COLO668 (cell line): ENCODE data around the gene ST3GAL2.
"Not testable (repeated sequence)": the region's sequence is repeated elsewhere in the genome, so short reads cannot be mapped to it uniquely, and the experiment has no call there.

ENCODE experiments used
- DNase-seq: peaks from one replicate; lab custom pipeline; 2025; ENCODE audit not compliant: unreplicated experiment; lab: John Stamatoyannopoulos, UW

Gene ST3GAL2

DNA sequence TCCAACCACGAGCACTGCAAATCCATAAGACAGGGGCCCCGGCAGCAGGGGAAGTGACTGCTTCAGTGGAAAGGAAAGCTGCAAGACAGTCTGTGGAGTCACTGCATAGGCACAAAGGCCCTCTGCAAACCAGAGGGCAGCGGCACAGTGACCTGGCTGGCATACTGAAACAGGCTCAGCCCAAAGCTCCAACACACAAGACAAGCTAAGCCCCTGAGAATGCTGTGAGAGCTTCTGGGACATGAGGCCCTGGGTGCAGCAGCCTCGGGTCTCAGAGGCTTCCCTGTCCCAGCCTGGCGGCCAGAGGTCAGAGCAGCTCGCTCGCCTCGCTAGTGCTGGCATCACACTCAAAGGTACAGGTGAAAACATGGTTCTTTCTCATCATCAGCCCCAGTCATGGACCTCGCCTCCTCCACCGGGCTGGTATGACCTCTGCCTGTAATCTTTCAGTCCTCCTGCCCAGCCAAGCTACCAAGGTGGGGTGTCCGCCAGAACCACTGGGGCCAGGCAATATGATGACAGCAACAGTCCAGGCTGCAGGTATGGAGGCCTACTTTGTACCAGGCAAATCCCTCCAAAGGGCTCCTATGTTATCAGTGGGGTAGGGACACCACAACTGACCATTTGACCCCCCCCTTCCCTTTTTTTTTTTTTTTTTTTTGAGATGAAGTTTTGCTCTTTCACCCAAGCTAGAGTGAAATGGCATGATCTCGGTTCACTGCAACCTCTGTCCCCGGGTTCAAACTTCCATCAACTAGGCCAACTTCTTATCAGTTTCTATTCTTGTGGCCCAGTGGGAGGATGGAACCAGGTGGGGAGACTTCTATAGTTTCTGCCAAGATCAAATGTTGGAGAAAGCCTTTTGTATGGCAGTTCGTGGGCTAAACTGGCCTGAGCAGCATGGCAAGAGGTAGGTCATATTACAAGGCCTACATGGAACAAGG lies 19.2 kb downstream of the ST3GAL2 start:
- DNase-seq, result no peak

DNA sequence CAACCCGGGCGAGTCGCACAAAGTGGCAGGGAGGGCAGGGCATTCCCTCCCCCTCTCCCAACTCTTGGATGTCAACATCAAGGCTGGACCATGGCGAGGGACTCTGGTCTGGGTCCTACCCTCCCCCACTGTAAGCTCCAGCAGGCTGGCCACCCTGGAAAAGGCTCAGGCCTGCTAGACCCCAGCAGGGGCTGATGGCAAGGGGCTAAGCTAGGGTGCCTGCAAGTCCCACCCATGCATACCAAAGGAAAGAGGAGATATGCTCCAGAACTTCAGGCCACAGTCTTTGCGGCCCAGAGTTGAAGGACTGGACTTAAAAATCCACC lies 19.9 kb downstream of the ST3GAL2 start:
- no peak for DNase-seq

DNA sequence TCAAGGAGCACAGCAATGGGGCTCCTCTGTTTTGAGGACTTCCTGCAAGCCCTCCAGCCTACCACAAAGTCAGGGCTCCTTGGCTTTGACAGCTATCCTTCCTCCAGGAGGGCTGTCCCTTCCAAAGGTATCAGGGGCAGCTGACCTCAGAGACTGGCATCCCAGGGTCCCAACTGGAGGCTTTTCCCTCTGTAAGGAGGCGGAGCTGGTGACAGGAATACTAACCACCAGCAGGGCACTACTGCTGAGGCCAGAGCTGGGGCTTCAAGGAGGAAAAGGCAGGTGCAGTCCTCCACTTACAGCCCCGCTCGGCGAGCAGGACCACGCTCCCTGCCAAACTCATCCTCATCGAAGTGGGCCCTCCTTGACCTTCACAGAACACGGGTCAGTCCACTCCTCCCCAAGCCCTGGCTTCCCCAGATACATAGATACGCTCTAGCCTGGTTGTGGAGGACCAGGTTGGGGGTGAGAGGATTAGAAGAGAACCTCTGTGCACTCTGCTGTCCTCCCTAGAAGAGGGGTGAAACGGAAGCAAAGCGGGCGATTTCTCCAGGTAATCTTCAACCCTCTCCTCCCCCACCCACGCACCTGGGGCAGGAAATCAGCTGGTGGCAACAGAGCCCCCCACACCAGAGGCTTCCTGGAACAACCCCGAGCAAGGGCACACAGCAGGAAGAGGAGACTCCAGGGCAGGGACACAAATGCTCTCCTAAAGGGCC lies 20.5 kb downstream of the ST3GAL2 start:
- DNase-seq, result no peak

DNA sequence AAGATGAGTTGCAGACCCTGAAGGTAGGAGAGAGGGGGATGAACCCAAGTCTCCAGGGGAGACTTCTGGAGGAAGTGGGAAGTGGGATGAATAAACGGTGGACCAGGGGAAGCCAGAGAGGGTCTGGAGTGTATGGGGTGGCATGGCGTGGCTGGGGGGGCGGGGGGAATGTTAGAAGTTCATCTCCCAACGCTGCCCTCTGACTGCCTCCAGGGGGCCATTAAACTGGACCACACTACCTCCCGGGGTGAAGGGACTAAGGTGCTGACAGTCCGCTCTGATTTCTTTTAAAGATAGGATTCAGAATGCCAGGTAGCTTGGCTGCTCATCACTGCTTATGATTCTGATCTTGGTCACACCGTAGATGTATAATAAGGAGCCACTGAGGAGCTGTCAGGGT lies 21.2 kb downstream of the ST3GAL2 start:
- DNase-seq, result no peak

DNA sequence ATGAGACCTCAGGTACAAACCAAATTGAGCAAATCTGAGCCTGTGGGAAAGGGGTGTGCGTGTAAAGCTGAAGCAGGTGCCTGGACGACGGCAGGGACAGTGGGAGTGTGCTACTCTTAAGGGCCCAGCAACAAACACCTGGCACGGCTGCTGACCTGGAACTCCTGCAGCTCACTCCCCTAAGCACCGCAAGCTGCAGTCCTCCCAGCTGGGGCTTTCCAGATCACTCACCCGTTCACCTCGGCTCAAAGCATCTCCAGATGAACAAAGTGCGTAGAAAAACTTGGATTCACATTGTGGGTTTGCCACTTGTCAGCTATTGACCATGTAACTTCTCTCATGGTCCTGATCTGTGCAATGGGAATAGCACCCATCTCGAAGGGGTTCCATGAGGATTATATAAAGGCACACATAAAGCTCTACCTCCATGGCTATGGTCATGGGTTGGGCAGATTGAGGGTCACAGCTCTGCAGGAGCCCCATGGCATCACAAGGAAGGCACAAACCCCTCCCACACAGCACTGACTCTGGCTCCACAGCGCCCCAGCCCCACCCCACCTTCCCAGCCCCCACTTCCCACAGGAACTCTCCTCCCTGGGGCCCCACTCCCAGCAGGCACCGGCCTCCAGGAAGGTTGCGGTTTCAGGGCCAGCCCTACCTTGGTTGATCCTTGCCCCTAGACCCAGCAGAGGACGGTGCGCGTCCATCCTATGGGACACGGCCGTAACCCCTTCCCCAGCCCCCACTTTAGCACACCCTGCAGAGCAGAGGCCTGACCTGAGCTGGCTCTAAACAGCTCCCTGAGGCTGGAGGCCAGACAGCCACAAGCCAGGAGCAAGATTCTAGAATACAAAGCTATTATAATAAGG lies 21.9 kb downstream of the ST3GAL2 start:
- DNase-seq, result peak; percentile 77

DNA sequence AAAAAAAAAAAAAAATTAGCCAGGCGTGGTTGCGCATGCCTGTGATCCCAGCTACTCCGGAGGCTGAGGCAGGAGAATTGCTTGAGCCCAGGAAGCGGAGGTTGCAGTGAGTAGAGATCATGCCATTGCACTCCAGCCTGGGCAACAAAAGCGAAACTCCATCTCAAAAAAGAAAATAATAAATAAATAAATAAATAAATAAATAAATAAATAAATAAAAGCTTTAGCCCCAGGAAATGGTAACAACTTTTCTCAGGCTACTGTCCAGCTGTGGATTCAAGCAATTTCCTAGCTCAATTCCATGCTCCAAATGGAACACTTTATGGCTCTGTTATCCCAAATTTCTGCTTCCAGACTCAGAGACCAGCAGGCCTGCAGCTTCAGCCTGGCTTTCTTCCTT lies 25.3 kb downstream of the ST3GAL2 start:
- DNase-seq, result not testable (repeated sequence)

DNA sequence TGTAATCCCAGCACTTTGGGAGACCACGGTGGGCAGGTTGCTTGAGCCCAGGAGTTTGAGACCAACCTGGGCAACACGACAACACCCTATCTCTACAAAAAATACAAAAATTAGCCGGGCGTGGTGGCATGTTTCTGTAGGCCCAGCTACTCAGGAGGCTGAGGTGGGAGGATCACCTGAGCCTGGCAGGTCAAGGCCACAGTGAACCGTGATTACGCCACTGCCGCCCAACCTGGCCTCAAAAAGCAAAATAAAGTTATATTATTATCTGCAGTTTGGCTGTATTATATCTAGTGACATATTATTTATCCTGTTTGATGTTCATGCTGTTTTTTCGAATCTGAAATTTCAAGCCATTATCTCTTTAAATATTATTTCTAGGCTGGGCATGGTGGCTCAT lies 26.5 kb downstream of the ST3GAL2 start:
- no peak for DNase-seq

DNA sequence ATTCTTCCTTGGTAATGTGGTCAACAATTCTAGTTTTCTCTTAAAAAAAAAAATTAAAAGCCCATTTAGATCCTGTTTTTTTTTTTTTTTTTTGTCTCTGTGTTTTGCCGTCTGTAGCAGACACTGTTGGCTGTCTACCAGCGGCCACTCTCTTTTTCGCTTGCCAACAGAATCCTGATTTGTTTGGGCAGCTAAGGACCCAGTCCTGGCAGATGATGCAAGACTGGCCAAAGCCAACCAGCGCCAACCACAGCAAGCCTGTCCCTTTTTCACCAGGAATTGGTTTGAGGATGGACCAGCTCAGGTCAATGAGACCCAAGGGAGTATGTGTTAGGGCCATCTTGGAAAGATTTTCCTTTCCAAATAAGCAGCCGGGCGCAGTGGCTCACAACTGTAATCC lies 28.2 kb downstream of the ST3GAL2 start:
- DNase-seq, result no peak

DNA sequence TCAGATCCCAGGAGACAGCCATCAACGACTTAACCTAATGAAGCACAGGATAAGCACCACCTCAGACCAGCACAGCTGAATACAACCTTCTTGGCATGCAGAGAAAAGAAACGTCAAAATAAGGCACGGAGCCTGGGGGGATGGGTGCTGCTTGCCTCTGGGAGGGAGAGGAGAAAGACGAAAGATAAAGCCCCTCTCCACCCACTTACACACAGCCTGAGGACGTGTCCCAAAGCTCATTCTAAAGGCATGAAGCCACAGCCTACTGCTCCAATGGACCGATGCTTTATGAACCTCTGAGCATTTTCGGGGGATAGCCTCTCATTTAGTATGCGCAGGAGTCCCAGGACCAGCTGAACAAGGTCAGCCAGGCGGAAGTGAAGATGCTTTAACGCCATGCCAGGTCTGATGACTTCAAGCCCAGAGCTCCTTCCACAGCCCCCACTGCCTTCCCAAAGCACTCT lies 31.1 kb downstream of the ST3GAL2 start:
- no peak for DNase-seq

DNA sequence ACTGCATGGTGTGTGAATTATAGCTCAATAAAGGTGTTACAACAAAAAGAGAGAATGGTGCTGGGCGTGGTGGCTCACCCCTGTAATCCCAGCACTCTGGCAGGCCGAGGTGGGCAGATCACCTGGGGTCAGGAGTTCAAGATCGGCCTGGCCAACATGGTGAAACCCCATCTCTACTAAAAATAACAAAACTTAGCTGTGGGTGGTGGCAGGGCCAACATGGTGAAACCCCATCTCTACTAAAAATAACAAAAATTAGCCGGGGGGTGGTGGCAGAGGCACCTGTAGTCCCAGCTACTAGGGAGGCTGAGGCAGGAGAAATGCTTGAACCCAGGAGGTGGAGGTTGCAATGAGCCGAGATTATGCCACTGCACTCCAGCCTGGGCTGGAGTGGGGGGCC lies 32.8 kb downstream of the ST3GAL2 start:
- DNase-seq, result not testable (repeated sequence)

DNA sequence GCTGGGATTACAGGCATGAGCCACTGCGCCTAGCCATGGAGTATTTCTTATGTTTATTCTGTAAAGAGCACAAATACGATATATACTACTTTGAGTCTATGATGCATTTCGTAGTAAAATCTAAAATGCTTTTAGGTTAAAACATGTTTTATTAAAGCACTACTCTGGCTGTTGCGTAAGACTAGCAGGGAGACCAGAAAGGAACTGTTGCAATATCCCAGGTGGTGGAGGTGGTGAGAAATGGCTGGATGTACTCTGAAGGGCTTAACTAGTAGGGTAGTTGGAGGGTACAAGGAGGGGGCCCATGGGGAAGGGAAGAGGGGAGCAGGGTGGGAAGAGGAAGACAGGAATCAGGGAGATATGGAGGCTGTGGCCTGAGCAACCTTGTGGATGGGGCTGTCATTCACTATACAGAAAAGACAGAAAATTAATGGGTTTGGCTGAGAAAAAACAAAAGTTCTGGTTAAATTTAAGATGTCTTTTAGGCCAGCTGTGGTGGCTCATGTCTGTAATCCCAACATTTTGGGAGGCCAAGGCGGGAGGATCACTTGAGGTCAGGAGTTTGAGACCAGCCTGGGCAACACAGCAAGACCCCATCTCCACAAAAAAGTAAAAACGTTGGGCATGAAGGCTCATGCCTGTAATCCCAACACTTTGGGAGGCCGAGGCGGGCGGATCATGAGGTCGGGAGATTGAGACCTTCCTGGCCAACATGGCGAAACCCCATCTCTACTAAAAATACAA lies 35.8 kb downstream of the ST3GAL2 start:
- no peak for DNase-seq

DNA sequence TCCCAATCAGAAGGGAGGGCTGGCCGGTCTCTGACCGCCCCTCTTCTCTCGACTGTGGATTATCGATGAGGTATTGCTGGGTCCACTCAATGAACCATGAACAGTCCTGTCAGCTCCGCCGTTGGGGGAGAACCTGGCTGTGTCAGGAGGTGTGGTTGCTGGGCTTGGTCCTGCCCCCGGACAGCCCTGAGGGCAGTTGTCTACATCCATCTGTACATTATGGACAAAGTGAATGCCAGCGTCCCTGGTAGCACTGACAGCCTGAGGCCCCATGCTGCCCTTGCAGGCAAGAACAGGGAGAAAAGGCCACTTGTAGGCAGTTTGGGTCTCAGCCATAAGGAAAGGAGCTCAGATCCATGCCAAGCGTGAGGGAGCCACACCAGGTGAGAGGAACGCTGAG lies 38.9 kb downstream of the ST3GAL2 start:
- no peak for DNase-seq

DNA sequence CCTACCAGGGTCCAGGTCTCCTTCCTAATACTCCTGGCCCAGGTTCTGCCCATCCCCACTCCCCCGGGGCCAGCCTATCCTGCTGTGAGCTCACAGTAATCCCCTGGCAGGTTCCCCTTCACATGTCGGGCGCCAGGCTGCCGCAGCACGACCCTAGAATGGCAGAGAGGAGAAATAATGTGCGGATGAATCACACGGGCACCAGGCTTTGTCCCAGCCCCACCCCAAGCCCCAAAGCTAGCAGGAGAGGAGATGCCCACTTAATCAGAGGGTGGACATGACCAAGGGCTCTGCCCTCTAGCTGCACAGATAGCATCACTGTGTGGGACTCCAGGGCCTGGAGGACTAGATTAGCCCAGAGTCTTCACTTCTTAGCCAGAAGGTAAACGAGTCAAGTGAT lies 39.5 kb downstream of the ST3GAL2 start:
- no peak for DNase-seq

DNA sequence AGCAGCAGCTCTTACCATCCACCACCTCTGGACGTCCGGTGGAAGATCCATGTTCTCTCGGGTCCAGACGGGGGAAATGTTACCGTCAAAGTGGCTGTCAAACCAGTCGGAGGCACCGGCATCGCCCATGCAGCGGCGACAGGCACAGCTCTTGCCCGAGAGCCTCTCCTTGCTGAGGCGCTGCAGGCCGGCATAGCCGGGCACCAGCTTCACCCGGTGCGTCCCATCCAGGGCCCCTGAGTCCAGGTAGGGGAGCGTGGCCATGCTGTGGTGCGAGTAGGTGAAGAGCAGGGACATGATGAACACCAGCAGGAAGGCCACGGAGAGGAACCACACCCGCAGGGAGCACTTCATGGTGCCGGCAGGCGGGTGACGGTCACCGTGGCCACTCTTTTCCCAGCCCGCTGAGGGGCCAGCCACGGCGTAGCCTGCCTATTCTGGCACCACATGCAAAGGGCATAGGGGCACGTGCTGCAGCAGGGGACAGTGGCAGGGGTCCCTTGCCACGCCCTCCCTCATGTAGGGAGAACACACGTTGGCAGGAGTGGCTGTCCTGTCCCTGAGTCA lies 40.6 kb downstream of the ST3GAL2 start:
- no peak for DNase-seq

DNA sequence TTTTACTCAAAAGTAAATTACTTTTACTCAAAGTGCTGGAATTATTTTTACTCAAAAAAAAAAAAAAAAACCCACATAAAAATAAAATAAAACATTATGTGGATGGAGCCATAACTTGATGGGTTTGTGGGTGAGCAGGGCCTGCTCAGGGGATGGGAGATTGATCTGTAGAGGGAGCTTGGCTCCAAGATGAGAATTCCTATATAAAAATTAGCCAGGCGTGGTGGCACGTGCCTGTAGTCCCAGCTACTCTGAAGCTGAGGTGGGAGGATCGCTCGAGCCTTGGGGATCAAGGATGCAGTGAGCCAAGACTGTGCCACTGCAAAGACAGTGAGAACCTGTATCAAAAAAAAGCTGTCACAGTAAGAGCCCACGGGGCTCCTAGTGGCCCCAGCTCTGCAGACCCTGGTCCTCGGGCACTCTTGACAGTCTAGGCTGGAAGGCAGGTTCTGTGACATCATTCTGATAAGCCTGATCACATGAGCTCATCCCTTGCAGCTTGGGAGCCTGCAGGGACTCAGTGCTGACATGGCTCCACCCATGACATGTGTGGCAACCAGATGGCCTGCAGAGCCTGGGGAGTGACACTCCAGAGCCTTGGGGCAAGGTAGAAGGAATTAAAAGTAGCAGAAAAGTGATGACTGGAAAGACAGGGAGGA lies 42.5 kb downstream of the ST3GAL2 start:
- peak; percentile 11 for DNase-seq

DNA sequence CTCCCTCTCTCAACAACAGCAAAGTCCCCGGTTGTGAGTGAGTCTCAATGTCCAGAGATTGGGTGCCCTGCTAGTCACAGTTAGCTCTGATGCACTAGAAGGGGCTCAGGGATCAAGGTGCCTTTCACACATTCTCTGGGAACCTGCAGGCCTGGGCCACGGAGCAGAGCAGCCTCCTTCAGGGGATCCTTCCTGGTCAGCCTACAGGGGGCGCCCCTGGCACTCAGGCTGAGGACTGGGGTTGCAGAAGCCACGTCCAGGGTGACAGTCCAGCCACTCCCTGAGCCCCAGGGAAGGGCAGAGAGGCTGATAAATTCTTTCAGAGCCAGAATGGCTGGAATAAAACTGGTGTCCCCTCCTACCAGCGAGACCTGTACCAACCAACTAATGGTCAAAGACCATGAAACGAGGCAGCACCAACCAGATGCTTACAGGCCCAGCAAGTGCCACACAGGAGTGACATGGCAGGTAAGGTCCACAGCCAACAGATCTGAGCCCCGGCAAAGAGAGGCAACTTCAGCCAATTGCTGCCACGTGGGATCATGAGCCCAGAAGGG lies 43.5 kb downstream of the ST3GAL2 start:
- peak; percentile 65 for DNase-seq

DNA sequence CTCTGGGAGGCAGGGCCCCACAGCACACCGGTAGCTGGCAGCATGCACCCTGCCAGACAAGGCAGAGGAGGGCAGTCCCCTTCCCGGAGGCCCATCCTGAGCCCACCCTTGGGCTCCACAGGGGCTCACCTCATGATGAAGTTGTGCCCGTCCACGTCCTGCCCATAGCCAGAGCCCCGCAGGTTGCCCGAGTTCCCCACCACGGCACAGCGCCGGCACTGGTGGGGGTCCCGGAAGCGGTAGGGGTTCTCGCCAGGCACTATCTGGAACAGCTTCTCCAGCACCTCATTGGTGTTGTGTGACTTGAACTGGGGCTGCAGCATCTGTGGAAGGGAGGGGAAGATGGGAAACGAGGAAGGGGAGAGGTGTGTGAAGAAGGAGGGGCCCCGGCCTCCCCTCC lies 44.0 kb downstream of the ST3GAL2 start:
- DNase-seq, result no peak

DNA sequence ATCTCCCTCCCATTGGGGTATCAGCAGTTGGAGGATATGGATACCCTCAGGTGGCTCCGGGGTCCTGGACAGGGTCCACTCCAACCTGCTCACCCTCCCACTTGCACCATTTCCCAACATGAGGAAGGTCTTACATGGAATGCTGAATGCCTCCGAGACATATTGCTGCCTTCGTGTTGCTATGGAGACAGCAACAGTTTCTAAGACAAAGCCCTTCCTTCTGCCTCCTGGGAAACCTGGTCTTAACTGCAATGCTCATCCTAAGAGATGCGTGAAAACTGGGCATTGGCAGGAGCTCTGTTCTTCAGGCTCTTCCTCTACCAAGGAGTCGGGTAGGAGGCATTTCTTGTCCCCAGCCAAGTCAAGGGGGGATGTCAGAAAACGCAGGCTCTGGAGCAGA lies 45.2 kb downstream of the ST3GAL2 start:
- no peak for DNase-seq

DNA sequence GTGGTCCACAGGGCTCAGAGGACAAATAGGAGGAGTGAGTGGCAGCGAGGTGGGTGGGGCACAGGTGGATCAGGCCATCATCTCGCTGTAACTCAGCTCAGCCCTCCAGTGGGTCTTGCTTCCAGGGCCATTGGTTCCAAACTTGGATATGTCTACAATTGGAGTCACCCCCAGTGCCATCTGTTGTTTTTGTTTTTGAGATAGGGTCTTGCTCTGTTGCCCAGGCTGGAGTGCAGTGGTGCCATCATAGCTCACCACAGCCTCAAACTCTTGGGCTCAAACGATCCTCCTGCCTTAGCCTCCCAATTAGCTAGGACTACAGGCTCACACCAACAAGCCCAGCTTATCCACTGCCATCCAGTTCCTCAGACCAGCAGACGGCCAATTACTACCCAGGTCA lies 46.3 kb downstream of the ST3GAL2 start:
- no peak for DNase-seq
